G401 (cell line): ENCODE measurements around the gene RBM10. TPM values are rescaled to one million over a fixed set of nuclear protein-coding genes. Genes with fewer than 3 reads are reported as not detected.
A peak's percentile ranks its signal among the peaks of the same experiment; 100 is the strongest.

Experiments
- DNase-seq: peaks from one replicate; pipeline ENCODE4 v3.0.0-alpha.2; 2015; ENCODE audit warnings: low spot score
- in situ Hi-C: cut with HindIII; loops from 2 replicates; pipeline ENCODE4 v1.10.0; 2016; ENCODE audit warnings: low sequenced_read_pairs, mixed read lengths
- total RNA-seq: library from RNA; depleted of rRNA; stranded (reverse); fragments of >200 nt; shearing (Covaris generic); gene quantifications from 2 replicates; pipeline ENCODE4 v1.2.3, GENCODE V29; 2014

RBM10 gene
- total RNA-seq, 1 experiment from 2014 or later: 67.8 TPM

DNA sequence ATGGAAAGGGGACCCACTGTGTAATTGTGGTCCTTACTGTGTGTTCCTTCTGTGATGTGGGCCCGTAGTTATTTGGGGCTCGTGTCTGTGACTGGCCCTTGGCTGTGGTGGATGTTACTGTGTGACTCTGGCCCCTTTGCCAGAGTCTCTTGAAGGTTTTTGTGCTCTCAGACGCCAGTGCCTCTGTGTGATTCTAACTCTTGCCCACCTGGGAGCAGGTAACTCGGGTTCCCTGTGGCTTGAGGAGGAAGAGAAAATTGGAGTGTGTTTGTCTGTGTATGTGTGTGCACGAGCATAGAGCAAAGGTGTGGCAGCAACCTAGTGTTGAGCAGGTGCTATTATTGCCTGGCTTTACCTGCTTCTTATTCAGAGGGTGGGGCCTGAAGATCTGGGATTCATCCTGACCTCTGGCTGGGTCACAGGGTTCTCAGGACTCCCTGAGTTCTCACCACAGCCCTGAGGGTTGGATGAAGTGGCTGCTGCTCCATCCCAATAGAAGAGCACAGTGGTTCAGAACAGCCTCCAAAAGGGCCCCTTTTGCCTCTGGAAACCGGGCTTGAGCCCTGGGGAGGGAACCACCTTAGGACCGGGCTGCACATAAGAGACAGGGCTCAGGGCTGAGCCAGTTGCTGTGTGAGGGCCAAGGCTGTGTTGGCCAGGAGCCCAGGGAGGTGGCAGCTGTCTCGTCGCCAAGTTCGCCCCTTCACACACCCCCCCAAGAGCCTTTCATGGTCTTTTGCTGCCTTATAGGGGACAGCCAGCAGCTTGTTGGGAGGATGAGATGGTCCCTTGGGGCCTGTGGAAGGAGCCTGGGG is 1.3 kb downstream of the RBM10 start:
- no peak for DNase-seq
- in situ Hi-C loops: no loop called here

DNA sequence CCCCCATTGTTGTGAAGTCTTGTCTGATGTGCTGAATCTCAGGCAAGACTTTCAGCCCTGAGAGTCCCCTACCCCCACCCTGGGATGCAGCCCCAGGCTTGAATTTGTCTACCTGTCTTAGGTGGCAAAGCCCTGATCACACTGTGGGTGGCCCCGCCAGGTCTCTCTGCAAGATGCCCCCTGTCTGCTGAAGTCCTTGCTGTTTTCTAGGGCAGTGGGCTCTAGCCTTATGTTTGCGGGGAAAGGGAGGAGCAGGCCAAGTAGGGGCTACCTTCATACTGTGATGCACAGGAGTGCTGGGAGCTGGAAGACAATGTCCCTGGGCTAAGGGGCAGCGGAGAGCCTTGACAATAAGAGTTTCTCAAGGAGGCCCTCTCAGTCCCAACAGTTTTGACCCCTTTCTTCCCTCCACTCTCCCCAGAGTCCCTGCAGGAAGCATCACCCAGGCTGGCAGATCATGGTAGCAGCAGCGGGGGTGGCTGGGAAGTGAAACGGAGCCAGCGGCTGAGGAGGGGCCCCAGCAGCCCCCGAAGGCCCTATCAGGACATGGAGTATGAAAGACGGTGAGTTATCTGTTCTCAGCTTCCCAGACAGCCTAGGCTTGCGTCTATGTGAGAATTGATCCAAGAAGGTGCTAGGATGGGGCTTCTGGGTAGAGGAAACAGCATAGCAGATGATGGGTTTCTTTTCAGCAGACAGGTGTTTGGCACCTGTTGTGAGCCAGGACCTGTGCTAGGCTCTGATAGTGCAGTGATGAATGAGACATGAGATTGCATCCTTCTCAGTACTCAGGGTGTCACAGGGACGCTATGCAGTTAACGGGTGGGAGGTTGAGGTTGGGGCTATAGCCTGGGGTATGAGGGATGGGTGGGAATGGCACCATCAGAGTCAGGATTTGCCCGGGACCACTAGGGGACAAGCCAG is 2.2 kb downstream of the RBM10 start:
- in situ Hi-C loops: no loop called here

DNA sequence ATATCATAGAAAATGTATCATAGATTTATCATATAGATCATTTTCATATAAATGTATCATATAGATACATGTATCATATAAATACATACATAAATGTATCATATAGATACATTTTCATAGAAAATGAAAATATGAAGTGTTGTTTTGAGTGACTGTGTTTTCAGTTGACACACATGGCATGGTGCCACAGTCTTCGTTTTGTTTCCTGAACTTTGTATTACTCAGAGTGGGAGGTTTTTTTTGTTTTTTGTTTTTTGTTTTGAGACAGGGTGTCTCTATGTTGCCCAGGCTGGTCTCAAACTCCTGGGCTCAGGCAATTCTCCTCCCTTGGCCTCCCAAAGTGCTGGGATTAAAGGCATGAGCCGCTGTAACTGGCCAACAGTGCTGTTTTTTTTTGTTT is 3.9 kb downstream of the RBM10 start:
- no peak for DNase-seq
- in situ Hi-C loops: no loop called here

More for the DNA sequence above, 2.2 kb downstream of the RBM10 start:
- no peak for DNase-seq

DNA sequence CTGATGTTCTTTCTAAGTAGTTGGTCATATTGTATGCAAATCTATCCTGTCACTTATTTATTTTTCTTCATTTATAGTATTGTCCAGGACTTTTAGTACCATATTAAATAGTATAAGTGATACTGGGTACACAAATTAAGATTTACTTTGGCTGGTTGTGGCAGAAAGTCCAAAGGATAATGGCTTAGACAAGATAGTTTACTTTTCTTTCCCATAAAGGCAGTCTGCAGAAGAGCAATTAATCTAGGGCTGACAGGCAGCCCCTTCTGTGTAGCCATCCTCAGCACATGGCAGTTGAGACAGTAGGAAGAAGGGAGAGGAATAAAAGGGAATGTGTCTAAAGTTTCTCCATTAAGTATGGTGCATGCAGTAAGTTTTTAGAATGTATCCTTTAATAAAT is 6.4 kb downstream of the RBM10 start:
- no peak for DNase-seq
- in situ Hi-C loops: no loop called here

DNA sequence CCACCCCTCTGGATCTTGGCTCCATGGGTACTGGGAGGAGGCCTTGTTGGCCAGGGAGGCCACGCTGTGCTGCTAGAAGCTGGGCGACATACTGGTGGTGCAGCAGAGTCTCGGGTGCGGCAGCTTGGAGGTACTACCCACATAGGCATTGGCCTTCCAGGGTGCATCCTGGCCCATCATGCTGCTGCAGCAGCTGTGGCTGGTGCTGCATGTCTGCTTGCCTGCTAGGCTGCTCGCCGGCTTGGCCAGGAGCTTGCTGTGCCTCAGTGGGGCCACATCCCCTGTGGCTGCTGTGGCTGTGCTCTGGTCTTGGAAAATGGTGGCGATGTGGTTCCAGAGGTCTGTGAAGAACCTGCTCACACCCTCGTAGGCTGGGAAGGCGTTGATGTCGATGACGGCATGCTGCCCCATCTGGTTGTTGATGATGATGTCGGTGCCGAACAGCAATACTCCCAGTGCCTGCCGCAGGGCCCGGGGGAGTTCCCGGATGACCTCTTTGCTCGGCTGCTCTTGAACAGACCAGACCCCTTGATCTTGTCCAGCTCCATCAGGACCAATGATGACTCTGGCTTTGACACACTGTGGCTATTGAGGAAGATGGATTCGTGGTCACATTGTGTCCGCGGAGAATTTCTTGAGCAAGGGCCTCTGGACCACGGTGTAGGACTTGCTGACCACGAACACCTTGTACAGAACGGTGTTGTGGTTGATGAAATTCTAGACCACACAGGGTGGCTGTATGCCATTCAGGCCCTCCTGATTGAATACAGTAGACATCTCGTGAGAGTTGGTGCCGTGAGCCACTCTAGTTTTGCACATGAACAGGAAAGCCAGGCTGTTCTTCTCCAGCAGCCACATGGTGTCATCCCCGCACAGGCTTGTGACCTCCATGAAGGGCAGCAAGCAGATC is 11.8 kb downstream of the RBM10 start:
- in situ Hi-C loops: no loop called here
- DNase-seq: no peak

DNA sequence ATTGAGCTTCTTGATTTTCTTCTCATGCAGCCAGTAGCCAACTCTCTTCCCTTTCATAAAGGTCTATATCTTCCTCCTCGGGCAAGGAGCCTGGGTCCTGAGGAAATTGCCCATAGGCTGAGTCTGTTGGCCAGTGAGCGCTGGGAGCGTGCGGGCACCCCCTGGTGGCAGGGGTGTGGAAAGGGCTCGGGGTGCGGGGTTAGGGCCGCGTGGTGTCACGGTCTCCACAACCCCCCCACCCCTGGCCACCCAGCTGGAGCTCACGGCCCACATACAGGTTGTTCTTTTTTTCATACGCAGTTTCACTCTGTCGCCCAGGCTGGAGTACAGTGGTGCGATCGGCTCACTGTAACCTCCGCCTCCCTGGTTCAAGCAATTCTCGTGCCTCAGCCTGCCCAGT is 13.1 kb downstream of the RBM10 start:
- no peak for DNase-seq
- in situ Hi-C loops: no loop called here

DNA sequence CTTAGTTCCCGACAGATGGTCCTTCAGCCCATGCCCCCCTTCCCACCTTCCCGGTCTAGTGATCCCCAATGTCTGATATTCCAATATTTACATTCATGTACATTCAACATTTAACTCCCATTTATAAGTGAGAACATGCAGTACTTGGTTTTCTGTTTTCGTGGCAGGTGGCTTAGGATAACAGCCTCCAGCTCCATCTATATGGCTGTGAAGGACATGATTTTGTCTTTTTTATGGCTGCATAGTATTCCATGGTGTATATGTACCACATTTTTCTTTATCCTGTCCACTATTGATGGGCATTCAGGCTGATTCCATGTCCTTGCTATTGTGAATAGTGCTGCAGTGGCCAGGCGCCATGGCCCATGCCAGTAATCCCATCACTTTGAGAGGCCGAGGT is 13.8 kb downstream of the RBM10 start:
- no peak for DNase-seq
- in situ Hi-C loops: no loop called here

DNA sequence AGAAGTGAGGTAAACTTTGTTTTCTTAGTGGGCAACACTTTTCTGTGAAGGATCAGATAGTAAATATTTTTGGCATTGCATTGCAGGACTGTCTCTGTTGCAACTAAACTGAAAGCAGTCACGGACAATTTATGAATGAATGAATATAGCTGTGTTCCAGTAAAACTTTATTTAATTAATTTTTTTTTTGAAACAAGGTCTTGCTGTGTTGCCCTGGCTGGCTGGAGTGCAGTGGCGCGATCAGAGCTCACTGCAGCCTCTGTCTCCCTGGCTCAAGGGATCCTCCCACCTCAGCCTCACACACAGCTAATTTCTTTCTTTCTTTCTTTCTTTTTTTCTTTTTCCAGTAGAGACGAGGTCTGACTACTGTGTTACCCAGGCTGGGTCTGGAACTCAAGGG is 15.8 kb downstream of the RBM10 start:
- in situ Hi-C loops: no loop called here
- no peak for DNase-seq

DNA sequence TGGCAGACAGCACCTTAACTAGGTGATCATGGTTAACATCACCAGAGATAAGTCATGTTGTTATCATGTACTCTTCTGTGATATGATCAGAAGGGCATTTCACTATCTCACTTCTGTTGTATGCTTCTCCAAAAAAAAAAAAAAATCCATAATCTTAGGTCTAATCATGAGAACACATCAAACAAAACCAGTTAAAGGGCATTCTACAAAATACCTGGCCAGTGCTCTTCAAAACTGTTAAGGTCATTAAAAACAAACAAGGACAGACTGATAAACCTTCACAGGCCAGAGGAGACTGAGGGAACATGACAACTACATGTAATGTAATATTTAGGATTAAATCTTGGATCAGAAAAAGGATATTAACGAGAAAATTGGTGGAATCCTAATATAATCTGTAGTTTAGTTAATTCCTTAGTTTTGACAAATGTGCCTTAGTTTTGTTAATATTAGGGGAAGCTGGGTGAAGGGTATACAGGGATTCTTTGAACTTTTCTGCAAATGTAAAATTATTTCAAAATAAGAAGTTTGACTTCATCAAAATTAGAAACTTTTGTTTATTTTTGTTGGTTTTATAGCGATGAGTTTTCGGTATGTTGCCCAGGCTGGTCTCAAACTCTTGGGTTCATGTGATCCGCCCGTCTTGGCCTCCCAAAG is 18.0 kb downstream of the RBM10 start:
- in situ Hi-C loops: no loop called here
- DNase-seq: no peak

DNA sequence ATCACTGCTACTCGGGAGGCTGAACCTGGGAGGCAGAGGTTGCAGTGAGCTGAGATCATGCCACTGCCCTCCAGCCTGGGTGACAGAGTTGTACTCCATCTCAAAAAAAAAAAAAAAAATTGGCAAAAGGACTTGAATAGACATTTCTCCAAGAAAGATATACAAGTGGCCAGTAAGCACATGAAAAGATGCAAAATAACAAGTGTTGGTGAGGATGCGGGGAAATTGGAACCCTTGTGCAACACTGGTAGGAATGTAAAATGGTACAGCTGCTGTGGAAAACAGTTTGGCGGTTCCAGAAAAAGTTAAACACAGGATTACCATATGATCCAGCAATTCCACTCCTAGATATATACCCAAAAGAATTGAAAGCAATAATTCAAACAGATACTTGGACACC is 19.4 kb downstream of the RBM10 start:
- DNase-seq: no peak
- in situ Hi-C loops: no loop called here

DNA sequence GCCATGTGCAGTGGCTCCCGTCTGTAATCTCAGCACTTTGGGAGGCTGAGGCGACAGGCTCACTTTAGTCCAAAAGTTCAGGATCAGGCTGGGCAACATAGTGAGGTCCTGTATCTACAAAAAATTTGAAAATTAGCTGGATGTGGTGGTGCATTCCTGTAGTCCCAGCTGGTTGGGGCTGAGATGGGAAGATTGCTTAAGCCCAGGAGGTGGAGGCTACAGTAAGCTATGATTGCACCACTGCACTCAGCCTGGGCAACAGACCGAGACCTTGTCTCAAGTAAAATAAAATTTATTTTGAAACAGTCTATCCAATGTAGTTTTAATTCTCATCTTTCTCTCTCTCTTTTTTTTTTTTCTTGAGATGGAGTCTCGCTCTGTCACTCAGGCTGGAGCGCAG is 21.1 kb downstream of the RBM10 start:
- in situ Hi-C loops: no loop called here
- DNase-seq: no peak

DNA sequence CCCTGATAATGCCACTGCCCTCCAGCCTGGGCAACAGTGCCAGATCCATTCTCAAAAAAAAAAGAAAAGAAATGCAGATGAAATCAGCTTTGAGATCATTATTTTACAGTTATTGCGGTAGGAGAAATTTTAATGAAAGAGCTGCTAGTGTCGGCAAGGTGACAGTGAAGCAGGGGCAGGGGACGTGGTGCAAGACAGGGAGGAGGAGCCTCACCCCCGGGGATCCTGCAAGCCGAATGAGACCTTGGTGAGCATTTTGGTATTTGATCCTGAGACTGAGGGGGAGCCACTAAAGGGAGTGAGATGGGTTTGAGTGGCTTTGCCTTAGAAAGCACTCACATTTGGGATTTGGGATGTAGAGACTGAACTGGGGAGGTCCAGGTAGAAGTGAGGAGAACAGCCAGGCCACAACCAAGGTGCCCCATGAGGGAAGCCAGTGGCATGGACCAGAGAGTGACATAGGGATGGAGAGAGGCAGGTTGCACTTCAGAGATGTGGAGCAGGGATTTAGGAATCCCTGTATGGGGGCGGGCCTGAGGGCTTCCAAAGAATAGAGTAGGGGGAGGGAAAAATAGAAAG is 23.6 kb downstream of the RBM10 start:
- in situ Hi-C loops: no loop called here
- no peak for DNase-seq

DNA sequence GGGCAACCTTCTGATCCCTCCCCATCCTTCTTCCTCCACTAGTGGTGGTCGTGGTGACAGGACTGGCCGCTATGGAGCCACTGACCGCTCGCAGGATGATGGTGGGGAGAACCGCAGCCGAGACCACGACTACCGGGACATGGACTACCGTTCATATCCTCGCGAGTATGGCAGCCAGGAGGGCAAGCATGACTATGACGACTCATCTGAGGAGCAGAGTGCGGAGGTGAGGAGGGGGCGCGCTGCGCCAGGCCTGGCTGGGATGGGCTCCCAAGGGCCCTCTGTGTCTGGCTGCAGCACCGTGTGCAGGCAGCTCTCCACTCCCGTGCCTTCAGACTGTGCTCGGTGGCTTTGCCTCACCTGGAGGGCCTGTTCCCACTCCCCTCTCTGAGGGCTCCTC is 24.3 kb downstream of the RBM10 start:
- in situ Hi-C loops: no loop called here
- DNase-seq: no peak

DNA sequence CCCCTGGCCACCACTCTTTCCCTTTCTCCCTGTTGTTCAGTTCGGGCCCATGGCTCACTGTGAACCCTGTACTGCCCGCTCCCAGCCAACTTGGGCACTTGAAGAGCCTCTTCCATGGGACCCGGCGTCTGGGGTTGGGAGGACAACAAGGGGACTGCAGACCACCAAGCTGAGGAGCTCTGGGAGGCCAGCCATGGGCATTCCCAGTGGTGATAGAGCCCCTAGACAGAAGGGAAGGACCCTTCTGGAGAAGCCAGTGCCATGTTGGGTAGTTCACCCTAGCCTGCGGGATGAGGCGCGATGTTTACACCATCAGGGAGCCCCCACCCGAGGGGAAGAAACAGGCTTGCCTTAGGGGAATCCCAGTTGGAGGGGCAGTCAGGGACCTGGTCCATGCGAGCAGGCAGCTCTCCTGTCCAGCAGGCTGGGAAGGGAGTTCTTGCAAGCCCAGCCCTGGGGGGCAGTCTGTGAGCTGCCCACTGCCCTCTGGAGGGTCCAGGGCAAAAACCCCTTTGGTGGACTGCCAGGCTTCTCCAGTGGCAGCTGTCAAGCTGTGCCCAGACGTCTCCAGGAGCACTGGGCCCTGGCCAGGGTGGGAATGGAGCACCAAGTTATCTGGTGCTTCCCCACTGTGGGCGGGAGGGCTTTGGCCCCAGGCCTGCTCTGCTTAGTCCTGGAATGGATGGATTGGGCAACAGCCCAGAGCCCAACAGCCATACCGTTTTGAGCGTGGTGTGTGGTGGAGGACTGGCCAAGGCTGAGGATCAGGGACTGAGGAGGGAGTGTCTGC is 24.9 kb downstream of the RBM10 start:
- peak; percentile 61 for DNase-seq
- in situ Hi-C loops: no loop called here

DNA sequence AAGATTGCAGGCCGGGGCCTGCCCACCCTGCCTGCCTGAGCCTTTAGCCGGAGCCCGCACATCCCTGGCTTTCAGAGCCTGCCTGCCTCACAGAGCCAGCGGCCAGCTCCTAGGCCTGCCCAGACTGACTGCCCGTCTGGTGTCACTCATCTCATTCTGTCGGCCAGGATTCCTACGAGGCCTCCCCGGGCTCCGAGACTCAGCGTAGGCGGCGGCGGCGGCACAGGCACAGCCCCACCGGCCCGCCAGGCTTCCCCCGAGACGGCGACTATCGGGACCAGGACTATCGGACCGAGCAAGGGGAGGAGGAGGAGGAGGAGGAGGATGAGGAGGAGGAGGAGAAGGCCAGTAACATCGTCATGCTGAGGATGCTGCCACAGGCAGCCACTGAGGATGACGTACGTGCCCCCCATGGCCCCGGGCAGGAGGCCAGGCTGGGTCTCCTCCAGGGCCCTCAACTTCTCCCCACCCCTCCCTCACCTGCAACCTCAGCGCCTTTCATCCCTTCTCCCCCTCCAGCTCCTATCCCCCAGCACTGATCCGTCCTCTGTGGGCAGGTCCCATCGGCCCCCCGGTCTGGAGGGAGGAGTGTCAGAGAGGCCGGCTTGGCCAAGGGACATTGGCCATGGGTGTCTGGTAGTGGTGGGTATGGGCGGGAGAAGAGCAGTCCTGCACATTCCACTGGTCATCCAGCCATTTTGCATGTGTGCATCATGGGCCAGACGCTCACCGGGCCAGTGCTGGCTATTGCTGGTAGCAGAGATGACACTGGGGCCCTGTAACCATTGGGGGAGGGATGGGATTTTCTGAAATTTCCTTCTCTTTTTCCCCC is 26.1 kb downstream of the RBM10 start:
- DNase-seq: no peak
- in situ Hi-C loops: no loop called here

DNA sequence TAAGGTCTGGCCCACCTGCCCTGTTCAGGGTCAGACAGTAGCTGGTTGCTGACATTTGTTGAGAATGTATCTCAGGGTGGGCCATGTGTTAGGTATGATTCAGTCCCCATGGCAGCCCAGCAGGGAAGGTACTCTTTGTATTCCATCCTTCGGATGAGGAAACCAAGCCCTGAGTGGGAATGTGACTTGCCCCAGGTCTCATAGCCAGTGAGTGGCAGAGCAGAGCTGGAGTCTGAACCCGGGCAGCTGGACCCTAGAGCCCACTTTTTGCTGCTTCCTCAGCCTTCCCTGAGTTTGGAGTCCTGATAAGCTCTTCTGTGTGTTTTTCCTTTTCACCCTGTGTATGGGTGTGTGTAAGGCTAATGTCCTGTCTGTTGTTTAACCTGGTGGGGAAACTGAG is 27.0 kb downstream of the RBM10 start:
- DNase-seq: no peak
- in situ Hi-C loops: no loop called here

DNA sequence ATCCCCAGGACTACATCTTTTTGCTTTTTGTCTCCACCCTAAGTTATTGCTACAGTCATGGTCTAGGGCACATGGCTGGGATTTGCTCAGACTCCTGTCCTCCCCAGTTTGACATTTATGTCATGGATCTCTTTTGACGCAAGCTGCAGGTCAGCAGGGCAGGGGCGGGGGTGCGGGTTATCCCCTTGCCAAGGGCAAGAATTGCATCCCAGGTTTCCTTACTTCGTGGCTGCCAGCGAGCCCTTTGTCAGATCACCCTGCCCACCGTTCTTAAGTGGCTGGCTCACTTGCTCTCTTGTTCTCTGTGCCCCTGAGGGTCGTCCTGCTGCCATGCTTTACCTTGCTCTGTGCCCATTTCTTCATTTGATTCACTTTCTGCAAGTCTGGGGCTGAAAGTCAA is 27.5 kb downstream of the RBM10 start:
- DNase-seq: no peak
- in situ Hi-C loops: no loop called here
